T-helper 2 cell treated with Interferon-gamma antibody and Interleukin-4, amounts not matched to agents 100 ng/mL and 5 ng/mL, for 36 hours (primary cell): ENCODE results near the gene GBX1. TPM values are rescaled to one million over a fixed set of nuclear protein-coding genes. Genes with fewer than 3 reads are reported as not detected.

Experiments used
- total RNA-seq: library from RNA; stranded (reverse); gene quantifications from 2 replicates; pipeline ENCODE4 v1.2.3, GENCODE V29; 2022

The GBX1 gene
- total RNA-seq, 1 donor from 2014 or later, result not detected

Other genes with a start within 250 kb of the GBX1 start
- 0.23 and 0.36 TPM in 2 replicates for gene KCNH2, start 189.4 kb downstream of the GBX1 start, total RNA-seq
- gene NOS3, start 176.7 kb downstream of the GBX1 start, total RNA-seq, result 17.0 and 17.4 TPM in 2 replicates
- gene ATG9B, start 143.2 kb downstream of the GBX1 start, total RNA-seq, result 9.6 and 10.3 TPM in 2 replicates
- gene ABCB8, start 139.2 kb downstream of the GBX1 start, total RNA-seq, result 60.9 and 61.6 TPM in 2 replicates
- gene ASIC3, start 119.2 kb downstream of the GBX1 start, total RNA-seq, result 6.0 and 6.6 TPM in 2 replicates
- gene CDK5, start 109.8 kb downstream of the GBX1 start, total RNA-seq, result 22.3 and 23.7 TPM in 2 replicates
- gene SLC4A2, start 108.1 kb downstream of the GBX1 start, total RNA-seq, result 111 and 119 TPM in 2 replicates
- gene FASTK, start 86.9 kb downstream of the GBX1 start, total RNA-seq, result 80.0 and 89.3 TPM in 2 replicates
- gene TMUB1, start 84.2 kb downstream of the GBX1 start, total RNA-seq, result 51.0 and 55.4 TPM in 2 replicates
- gene AGAP3, start 81.2 kb downstream of the GBX1 start, total RNA-seq, result 26.9 and 29.3 TPM in 2 replicates
- gene ASB10, start 19.6 kb upstream of the GBX1 start, total RNA-seq, result not detected in 2 replicates
- 0.48 and 1.1 TPM in 2 replicates for gene H2BK1, start 42.8 kb upstream of the GBX1 start, total RNA-seq
- 45.5 and 47.2 TPM in 2 replicates for gene ABCF2, start 59.5 kb upstream of the GBX1 start, total RNA-seq
- 40.0 and 41.0 TPM in 2 replicates for gene CHPF2, start 64.8 kb upstream of the GBX1 start, total RNA-seq
- 2.5 and 2.6 TPM in 2 replicates for gene SMARCD3, start 81.0 kb upstream of the GBX1 start, total RNA-seq
- gene NUB1, start 174.1 kb upstream of the GBX1 start, total RNA-seq, result 60.2 and 64.3 TPM in 2 replicates
- not detected in 2 replicates for gene WDR86, start 242.3 kb upstream of the GBX1 start, total RNA-seq